Activated CD4-positive, alpha-beta T cell treated with anti-CD3 and anti-CD28 coated beads for 4 hours (primary cell): ENCODE data around the gene KCNH1.

Experiments
- DNase-seq, 2 donors: peaks; one replicate each; pipeline ENCODE4 v3.0.0-alpha.2; 2020

The KCNH1 gene

DNA sequence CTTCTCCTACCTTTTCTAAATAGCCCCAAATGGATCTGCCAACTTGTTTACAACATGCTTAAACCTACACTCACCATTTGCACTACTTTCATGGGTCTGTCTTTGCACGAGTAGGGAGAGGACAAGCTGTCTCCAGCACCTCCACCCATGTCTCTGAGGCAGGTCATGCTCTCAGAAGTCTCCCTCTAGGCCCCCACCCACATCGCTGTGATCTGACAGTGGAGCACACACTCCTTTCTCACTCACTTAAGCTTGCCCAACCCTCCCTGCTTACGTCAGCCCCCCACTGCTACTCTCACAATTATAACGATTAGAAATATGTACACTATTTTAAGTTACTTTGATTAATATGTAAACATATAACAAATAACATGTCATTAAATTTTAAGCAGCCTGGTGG is 141.1 kb downstream of the KCNH1 start:
- no peak for DNase-seq

DNA sequence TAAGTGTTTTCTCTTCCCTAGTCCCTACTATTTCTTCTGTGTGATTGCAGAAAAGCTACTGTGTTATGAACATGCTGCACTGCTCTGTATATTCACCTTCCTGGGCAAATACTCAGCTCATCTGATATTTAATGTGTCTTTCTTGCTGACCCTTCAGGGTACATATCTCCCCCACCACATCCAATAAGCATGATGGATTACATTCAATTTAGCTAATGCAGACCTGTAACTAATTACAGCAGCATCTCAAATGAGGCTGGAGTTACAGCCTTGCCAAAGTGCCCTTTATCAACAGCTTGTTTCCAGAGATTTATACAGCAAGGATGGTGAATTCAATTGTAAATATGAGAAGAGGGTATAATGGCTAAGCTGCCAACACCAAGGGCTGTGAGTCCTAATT is 144.0 kb downstream of the KCNH1 start:
- DNase-seq: no peak

DNA sequence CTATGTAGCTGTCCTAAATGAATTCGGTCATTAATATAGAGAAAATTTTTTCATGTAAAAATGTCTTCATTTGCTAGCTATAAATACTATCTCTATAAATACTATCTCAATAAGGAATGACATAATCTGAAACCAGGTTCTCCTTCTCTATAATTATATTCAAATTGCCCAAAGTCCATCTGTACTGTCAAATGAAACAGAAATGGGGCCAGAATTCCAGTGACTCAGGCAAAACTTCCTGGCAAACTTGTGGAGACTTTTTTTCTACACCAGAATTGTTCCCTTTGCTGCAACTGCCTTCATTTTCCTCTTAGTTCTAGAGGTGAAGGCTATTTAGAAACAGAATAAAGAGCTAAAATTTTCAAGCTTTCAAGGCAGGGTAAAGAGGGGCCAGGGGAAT is 152.5 kb downstream of the KCNH1 start:
- DNase-seq: no peak

DNA sequence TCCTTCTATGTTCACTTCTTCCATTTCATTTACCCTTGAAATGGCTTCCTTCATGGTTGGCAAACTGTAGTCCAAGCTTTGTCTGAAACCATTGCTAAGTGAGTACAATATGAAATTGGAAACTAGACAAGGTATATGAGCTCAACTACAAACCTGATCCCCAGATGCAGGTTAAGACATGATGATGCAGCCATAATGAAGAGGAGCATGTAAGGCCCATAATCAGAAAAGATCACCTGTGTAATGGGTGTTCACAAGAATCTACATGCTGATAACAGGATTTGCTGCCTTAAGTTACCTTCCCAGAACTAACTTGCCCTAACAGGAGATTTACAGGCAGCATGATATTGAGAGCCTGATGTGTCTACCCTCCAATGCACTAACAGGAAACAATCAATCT is 153.9 kb downstream of the KCNH1 start:
- no peak for DNase-seq

DNA sequence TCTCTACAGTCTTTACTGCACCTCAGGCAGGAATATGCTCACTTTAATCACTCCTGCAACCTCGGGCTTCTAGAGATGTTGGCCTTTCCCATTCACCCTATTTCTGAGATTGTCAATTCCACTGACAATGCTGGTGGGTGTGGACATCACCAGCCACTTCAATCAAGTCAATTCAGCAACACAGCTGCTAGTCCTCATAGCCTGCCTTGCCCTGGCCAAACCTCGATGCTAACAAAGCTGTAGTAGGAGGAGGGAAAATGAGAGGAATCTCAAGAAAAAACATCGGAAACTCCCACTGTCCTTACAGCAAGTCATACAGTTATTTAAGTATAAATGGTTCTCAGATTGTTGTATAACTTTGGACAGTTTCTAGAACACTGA is 155.0 kb downstream of the KCNH1 start:
- no peak for DNase-seq

DNA sequence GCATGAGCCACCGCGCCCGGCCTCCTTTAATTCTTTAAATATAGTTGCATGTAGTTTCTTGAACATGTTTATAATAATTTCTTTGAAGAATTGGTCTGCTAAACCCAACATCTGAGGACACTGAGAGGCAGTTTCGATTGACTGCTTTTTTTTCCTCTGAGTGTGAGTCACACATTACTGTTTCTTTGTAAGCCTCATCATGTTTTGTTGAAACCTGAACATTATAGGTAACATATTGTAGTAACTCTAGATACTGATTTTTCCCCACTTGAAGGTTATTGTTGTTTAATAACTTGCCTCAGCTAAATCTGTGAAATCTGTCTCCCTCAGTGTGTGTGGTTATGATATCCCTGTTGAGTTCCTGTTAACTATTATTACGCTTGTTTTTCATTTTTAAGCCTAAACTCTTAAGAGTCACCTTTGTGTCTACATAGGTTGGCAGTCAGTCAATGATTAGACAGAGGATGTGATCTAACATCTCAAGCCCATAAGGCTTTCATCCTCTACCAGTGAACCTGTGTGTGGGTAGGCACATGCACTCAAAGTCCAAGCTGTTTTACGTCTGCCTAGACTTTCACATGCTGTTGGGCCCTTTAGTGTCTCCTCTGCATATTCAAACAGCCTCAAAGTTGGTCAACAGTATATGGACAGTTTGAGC is 155.5 kb downstream of the KCNH1 start:
- no peak for DNase-seq

DNA sequence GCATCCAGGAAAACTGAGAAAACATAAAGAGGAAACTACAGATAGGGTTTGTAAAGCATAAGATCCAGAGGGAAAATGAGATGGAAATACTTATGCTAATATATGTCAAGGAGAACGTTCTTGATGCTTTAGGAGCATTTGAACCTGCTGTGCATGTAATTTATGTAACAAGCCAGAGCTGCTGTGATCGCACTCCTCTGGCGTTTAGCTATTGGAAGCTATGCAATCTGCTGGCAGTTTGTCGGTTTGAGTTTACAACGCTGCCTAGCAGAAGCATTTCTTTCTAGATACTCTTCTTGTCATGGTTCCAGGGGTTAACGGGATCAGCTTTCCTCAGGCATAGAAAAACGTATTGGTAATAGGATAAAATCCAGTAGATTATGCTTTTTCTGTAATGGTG is 182.7 kb downstream of the KCNH1 start:
- DNase-seq: no peak

DNA sequence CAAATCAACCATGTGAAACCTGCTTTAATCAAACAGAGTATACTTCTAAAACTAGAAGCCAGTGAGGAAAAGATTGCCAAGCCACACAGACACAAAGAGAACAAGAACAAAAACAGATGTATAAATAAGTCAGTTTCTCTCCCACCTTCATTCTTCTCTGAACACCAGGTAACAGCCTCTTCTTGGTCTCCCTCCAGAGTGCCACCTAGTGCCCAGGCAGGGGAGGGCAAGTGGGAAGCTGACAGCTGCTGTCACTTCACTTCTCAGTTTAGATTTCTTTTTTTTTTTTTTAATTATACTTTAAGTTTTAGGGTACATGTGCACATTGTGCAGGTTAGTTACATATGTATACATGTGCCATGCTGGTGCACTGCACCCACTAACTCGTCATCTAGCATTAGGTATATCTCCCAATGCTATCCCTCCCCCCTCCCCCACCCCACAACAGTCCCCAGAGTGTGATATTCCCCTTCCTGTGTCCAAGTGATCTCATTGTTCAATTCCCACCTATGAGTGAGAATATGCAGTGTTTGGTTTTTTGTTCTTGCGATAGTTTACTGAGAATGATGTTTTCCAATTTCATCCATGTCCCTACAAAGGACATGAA is 183.9 kb downstream of the KCNH1 start:
- peak; percentile 10 to 32 for DNase-seq

DNA sequence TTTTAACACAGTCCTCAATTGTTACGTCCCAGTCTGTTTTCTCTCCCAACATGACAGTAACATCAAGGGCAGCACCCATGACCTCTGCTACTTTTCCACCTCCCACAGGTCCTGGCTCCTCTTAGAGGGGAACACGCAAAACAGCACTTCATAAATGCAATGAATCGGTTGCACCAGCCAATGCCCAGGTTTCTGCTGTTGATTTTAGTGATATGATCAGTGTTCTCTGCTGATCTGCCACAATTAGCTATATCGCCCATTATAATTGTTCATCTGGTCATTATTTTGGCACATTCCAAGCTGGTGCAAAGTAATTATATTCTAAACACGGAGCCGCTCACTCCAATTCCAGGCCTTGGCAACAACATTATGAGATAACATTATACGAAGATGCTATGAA is 184.5 kb downstream of the KCNH1 start:
- no peak for DNase-seq

DNA sequence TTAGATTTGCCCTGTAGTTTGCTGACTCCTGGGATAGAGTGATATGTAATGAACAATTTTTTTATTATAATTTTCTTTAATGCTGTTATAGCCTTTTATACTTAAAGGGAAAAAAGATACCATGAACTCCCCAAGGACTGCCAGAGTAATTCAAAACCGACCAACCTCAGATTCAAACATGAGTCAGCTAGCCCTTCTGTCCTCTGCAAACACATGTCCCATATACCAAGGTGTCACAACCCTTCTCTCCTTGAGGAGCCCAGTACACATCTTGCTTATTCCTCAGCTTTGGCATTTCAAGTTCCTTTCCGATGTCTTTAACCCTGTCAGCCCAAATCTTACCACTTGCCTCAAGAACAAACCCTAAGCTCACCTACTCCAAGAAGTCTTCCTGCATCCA is 184.9 kb downstream of the KCNH1 start:
- no peak for DNase-seq

DNA sequence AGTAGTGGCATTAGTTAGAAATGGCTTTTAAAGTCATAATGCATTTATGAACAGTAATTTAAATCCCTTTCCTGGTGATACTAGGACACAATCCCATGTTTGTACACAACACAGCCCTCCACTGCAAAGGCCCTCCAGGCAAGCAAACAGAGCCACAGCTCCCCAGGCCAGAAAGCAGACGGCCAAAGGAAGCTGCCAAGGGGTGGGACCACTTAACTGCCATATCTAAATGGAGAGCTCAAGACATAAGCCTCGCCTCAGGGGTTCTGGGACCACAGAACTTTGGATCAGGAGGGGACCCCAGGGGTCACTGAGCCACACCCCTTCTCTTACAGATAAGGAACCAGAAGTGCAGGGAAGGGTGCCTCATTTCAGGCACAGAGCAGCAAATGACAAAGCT is 189.7 kb downstream of the KCNH1 start:
- DNase-seq: no peak

DNA sequence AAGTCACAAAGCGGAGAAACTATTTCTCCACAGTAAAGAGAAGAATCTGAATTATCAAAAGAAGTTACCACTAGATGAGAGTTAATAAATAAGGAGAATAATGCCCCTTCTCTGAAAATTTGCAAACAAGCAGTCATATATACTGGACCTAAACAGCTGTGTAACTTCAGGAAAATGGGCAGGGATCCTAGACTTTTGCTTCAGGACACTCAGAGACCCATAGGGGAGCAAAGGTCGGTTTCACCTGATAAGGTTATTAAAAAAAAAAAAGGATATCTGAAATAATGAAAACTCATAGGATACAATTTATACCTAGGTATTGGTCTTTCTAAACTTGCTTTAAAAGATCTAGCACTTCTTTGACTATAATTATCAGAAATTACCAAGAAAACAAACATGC is 191.4 kb downstream of the KCNH1 start:
- no peak for DNase-seq

DNA sequence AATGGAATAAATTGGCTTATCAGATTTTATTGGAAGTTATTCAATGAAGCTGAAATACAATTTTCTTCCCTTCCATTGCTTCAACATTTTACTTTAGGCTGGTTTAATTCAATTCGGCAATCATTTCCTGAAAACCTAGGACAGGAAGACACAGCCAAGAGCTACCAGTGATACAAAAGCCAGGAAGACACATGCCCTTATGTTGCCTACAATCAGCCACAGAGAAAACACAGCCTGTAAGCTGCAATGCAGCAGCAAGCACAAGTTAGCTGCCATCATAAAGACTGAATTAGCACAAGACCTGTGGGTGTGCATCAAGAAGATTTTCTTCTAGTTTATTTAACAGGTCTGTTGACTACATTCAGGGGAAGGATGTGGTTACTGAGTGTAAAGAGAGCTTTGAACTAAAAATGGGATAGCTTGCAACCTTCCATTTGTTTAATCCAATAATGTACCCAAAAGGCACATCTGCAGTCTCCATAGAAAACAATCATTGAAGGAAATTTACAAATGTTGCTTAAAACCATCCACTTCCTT is 193.8 kb downstream of the KCNH1 start:
- no peak for DNase-seq

DNA sequence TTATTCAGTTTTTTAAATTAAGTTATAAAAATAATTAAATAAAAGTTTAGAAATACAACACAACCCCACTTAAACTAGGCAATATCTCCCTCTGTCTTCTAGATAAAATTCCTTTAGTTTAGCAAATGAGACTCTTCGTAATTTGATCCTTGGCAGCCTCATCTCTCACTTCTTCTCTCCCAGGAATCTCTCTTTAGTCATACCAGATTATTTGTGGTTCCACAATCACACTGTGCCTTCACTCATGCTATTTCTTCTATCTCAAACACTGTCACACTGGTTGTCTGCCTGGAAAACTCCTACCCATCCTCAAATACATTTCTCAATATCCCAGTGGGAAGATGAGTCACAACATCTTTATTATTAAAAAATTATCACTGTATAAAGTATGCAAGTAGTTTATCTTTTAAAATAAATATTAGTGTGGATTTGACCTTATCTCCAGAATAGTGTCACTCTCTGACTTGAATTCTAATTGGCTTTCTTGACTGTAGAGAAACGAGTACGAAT is 195.5 kb downstream of the KCNH1 start:
- no peak for DNase-seq

DNA sequence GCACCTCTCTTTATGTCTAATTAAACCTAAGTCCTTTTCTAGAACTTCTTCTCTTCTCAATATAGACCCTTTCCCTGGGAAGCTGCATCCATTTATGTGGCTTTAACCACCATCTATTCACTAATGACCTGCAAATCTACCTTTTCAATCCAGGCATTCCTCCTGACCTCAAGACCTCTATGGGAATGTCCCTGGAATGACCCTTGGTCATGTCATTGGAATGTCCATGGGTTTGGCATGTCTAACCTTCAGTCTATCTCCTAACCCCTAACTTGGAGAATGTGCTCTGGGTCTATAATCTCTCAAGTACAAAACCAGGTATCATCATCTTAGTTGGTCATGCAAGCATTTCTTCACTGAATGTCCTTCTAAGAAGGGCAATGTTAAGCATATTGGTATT is 196.1 kb downstream of the KCNH1 start:
- no peak for DNase-seq

DNA sequence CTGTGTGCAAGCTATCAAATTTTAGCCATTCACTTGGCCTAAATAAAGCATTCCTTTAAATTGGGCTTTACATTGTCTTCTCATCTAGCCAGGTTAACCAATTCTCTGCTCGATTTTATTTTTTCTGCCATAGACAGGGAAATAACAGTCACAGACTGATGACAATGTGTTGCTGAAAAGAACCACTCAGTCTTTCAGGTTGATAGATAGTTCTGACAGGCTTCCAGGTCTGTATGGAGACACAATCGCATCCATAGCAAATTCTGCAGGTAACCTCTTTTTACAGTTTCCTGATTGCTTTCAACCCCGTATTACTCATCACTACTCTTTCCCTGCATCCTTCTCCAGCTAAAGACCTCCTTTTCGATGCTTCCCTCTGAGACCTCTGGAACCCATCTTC is 198.0 kb downstream of the KCNH1 start:
- DNase-seq: no peak

DNA sequence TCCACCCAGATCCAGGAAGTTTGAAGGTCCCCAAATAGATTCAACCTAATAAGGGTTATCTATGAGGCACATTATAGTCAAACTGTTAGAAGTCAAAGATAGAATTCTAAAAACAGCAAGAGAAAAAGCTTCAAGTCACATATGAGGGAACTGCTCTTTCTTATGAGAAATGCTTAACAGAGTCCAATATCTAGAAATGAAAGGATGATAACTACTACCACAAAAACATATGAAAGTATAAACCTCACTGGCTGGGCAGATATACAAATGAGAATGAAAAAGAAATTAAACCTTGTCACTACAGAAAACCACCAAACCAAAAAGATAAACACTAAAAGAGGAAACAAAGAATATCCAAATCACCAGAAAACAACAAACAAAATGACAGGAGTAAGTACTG is 201.8 kb downstream of the KCNH1 start:
- no peak for DNase-seq

DNA sequence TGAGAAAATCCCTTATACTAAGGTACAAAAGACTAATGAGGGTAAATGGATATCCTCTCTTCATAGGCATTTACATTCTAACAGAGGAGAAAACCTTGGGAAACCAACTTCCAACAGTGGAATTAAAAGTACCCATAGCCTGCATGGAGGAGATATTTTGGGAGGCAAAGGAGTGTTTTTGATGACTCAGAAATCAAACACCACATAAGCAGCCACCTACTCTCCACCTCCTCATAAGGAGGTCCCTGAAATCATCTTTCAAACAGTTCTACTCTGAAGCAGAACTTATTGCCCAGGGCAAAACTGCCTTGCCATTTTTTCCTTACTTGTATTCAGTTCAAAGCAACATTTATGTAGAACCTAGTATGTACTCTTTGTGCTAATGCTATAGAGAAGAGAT is 211.3 kb downstream of the KCNH1 start:
- DNase-seq: no peak

DNA sequence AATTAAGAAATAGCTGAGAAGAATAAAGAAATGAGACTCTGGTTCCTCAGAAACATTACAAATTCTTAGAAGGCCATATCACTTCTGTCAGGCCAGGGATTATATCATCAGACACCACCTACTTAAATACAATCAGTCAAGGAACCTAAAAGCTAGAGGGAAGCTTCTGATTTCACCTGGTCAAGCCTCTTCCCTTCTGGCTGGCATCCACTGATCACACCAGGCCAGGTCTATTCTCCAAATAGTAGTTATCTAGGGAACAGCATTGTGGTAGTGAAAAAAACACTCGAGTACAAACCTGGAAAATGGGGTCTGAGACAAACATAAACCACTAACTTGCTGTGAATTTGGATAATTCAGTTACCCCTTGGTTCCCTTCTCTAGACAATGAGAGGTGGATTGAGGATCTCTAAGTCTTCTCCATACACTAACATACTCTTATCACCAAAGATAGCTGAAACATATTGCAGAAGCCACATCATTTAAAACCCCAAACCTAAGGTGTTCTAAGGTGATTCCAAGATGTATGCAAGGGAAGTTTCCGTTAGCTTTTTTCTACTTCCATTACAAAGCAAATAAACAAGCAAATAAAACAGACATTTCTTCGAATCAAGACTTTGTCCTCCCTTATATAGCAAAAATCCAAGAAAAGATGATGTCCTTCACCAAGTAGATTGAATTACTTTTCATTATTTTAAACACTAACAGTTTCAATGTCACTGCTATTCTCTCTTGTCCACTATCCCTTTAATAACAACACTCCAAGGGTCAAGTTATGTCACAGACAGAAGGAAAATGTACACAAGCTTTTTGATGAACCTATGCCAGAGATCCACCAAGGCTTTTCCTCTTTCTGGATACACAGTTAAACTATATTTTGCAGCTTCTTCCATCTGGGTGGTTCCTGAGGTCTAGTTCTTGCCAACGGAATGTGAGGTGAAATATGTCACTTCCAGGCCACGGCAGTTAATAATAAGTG is 212.9 kb downstream of the KCNH1 start:
- no peak for DNase-seq

DNA sequence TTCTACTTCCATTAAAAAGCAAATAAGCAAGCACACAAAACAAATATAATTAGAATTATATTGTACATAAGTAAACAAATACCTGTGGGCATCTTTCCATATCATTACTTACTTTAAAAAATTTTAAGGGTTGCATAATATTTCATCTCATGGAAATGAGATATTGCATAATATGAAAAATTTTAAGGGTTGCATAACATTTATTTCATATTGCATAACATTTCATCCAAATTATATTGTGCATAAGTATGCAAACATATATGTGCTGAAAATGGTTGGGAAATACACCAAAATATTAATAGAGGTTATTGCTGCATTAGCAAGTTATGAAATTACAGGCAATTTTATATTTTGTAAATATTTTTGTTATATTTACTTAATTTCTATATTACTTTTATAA is 213.7 kb downstream of the KCNH1 start:
- no peak for DNase-seq

DNA sequence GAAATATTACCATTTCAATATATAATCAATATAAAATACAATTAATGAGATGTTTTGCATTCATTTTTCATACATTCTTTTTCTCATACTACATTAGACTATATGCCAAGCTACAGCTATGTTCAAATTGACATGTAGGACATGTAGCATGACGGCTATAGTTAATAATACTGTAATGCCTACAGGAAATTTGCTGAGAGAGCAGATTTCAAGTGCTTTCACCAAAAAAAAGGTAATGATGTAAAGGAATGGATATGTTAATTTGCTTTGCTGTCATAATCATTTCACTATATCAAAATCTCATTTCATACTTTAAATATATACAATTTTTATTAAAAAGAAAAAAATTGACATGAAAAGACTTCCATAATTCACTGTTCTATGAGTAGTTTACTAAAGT is 215.1 kb downstream of the KCNH1 start:
- DNase-seq: no peak

DNA sequence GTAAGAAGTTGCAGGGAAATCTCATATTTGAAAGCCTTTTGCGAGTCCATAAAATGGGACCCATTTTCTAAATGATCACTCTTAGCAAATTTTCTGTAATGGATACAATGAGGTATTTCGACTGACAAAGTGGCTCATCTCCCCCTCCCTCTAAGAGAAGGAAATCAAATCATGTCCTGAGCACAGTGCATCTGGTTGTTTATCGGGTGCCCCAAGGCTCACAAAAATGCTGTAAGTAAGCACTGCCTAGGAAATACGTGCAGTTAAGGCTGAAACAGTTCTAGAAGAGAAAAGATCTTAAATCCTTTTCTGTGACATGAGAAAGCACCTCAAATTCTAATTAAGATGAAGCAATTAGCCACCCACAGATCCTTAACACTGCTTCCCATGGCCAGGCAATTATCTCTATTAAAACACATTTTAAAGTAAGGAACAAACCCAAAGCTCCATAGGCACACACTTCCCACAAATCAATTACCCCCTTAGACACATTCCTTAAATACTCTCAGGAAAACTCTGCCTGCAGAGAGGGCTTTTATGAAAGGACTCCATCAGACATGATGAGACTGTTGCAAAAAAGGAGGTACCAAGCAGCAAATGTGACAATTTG is 216.3 kb downstream of the KCNH1 start:
- DNase-seq: no peak

DNA sequence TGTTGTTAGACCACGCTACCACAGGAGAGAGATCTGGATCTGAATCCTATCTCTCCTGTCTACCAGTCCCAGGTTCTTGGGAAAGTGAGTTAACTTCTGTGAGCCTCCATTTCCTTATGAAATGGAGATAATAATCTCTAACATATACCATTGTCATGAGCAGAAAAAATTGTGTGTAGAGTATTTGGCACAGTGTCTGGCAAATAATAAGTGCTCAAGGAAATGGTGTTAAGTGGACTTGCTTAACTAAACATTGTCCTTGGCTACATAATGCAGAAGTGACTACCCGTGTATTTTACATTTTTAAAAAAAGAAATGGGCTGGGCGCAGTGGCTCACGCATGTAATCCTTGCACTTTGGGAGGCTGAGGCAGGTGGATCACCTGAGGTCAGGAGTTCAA is 217.4 kb downstream of the KCNH1 start:
- no peak for DNase-seq
